Prostate gland (tissue), 2 donors: ENCODE data around the gene MDK. TPM values are rescaled to one million over a fixed set of nuclear protein-coding genes. Genes with fewer than 3 reads are reported as not detected.

ENCODE experiments used
- DNase-seq: peaks from one replicate; pipeline ENCODE4 v3.0.0-alpha.2; 2019; ENCODE audit warnings: low spot score
- H3K27ac ChIP-seq, 2 donors: fragments of 200-600 bp; sonication (generic); 2 replicates each; pipeline ENCODE4 v1.5.1; 2017 to 2019
- H3K27me3 ChIP-seq: fragments of 200-600 bp; sonication (generic); replicated peaks from 2 replicates; pipeline ENCODE4 v1.5.1; 2019; ENCODE audit not compliant: insufficient read depth
- H3K36me3 ChIP-seq, 2 donors: fragments of 200-600 bp; sonication (generic); 1 replicate in 1 of 2; 2 replicates in 1 of 2; pipeline versions ENCODE4 v1.5.1 to v1.8.1; 2017 to 2019
- H3K4me1 ChIP-seq: fragments of 200-600 bp; sonication (generic); replicated peaks from 2 replicates; pipeline ENCODE4 v1.5.1; 2019
- H3K4me3 ChIP-seq, 2 donors: fragments of 200-600 bp; sonication (generic); 2 replicates each; pipeline ENCODE4 v1.5.1; 2017 to 2019
- H3K9me3 ChIP-seq: fragments of 200-600 bp; sonication (generic); 2 replicates; pipeline ENCODE4 v1.5.1; 2017
- POLR2A ChIP-seq: fragments of 450-650 bp; IDR thresholded peaks from one replicate; pipeline ENCODE4 v1.6.1; 2016; ENCODE audit warnings: antibody characterized with exemption, mild to moderate bottlenecking
- POLR2AphosphoS5 ChIP-seq: sonication (generic); formaldehyde crosslinking; IDR thresholded peaks from one replicate; pipeline ENCODE4 v1.6.1; 2017; ENCODE audit warnings: antibody characterized with exemption
- WGBS: methylation state at CpG from one replicate; pipeline ENCODE4 v1.1.5; 2018; 5-methylcytosine and 5-hydroxymethylcytosine counted together
- intact Hi-C: fragments of 100-400 bp; cut with DNase I; formaldehyde crosslinking; loops from one replicate; pipeline ENCODE4 v1.14.2; 2022
- total RNA-seq, 2 donors: library from RNA; depleted of rRNA; stranded (reverse); fragments of >200 nt; gene quantifications; one replicate each; pipeline ENCODE4 v1.1.0, GENCODE V29; 2016
- TF ChIP-seq, protein P1 (sequence below), 4 experiments: fragments of 200-600 bp in 2 of 4; fragments of 450-650 bp in 2 of 4; sonication (generic) in 2 of 4; IDR thresholded peaks; 1 replicate in 3 of 4; 2 replicates in 1 of 4; pipeline ENCODE4 v1.5.1; 2016 to 2019; ENCODE audit warnings: antibody characterized with exemption in 4 of 4, mild to moderate bottlenecking in 2 of 4, moderate library complexity in 2 of 4

Gene MDK
- total RNA-seq, 2 donors from 2014 or later, result 71.6 to 164 TPM

DNA sequence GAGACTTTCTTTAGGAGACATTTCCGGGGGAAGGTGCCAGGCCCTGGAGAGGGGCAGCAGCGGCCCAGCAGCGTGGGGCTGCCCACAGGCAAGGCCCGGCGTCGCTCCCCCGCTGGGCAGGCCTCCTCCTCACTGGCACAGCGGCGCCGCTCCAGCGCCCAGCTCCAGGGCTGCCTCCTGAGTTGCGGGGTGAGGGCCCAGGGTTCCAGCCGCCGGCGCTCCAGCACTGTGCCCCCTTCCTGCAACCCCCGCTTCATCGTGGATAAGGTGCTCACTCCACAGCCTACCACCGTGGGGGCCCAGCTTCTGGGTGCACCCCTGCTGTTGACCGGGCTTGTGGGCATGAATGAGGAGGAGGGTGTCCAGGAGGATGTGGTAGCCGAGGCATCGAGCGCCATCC is 15.2 kb upstream of the MDK start:
- H3K9me3 ChIP-seq, result no peaks in the 10 kb centered on the region
- no peaks in the 10 kb centered on the region for H3K36me3 ChIP-seq
- intact Hi-C loops, result no loop called here
- H3K27ac ChIP-seq, result no peak overlapping the region
- H3K4me1 ChIP-seq, result peaks cover 5% of the 10 kb centered on the region
- no peak overlapping the region for H3K4me3 ChIP-seq
- no peak for DNase-seq
- TF ChIP-seq POLR2AphosphoS5, result no peak
- TF ChIP-seq, protein P1, sequence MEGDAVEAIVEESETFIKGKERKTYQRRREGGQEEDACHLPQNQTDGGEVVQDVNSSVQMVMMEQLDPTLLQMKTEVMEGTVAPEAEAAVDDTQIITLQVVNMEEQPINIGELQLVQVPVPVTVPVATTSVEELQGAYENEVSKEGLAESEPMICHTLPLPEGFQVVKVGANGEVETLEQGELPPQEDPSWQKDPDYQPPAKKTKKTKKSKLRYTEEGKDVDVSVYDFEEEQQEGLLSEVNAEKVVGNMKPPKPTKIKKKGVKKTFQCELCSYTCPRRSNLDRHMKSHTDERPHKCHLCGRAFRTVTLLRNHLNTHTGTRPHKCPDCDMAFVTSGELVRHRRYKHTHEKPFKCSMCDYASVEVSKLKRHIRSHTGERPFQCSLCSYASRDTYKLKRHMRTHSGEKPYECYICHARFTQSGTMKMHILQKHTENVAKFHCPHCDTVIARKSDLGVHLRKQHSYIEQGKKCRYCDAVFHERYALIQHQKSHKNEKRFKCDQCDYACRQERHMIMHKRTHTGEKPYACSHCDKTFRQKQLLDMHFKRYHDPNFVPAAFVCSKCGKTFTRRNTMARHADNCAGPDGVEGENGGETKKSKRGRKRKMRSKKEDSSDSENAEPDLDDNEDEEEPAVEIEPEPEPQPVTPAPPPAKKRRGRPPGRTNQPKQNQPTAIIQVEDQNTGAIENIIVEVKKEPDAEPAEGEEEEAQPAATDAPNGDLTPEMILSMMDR (IDR thresholded peaks at IDR 0.05), result no peak
- no peak for TF ChIP-seq POLR2A
- 92% methylated on average over 21 of the region's 22 CpGs for WGBS
- H3K27me3 ChIP-seq, result no peaks in the 10 kb centered on the region

GRCh38 chr11:46366661-46367161 is 14.8 kb upstream of the MDK start:
- intact Hi-C loops, result no loop called here
- H3K9me3 ChIP-seq, result no peaks in the 10 kb centered on the region
- H3K27me3 ChIP-seq, result no peaks in the 10 kb centered on the region
- 94% methylated on average over 12 of the region's 31 CpGs for WGBS
- no peaks in the 10 kb centered on the region for H3K36me3 ChIP-seq
- no peak for DNase-seq
- no peak overlapping the region for H3K27ac ChIP-seq
- no peak overlapping the region for H3K4me3 ChIP-seq
- TF ChIP-seq, protein P1 (IDR thresholded peaks at IDR 0.05), result no peak
- TF ChIP-seq POLR2A (no peak), POLR2AphosphoS5 (no peak)
- peaks cover 1% of the 10 kb centered on the region for H3K4me1 ChIP-seq

- intact Hi-C loops, result no loop called here
- TF ChIP-seq POLR2AphosphoS5 (peak; percentile 26), POLR2A (no peak)
- TF ChIP-seq, protein P1 (IDR thresholded peaks at IDR 0.05), result peak; percentile 89 to 93 (median 92)
- no peak overlapping the region for H3K4me3 ChIP-seq
- no peaks in the 10 kb centered on the region for H3K36me3 ChIP-seq
- no peaks in the 10 kb centered on the region for H3K4me1 ChIP-seq
- 30% methylated on average over 28 of the region's 32 CpGs for WGBS
- no peaks in the 10 kb centered on the region for H3K27me3 ChIP-seq
- peak; percentile 50 for DNase-seq
- H3K9me3 ChIP-seq, result no peaks in the 10 kb centered on the region
- no peak overlapping the region for H3K27ac ChIP-seq
Measured at GRCh38 chr11:46367244-46367915, 14.1 kb upstream of the MDK start.

DNA sequence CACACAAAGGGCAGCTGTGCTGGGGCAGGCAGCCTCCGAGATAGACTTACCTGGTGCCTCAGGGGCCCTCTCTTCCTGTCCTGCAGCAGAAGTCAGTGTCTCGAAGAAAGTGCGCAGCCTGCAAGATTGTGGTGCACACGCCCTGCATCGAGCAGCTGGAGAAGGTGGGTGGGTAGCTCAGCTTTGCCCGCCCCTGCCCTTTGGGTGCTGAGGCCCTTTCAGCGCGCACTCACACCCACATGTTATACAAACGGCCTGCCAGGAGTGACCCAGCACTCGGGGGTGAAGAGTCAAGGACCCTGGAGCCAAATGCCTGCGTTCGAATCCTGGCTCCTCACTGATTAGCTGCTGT is 13.6 kb upstream of the MDK start:
- 76% methylated on average over 11 of the region's 12 CpGs for WGBS
- H3K36me3 ChIP-seq, result no peaks in the 10 kb centered on the region
- intact Hi-C loops, result loop anchor here (2.0 kb wide), 1 partner anchor 21 kb away; the partner anchor contains the start of gene DGKZ

More for the DNA sequence above, 13.6 kb upstream of the MDK start:
- TF ChIP-seq, protein P1 (IDR thresholded peaks at IDR 0.05), result no peak
- TF ChIP-seq POLR2AphosphoS5, result no peak
- TF ChIP-seq POLR2A, result no peak
- Histone ChIP-seq H3K27me3 (no peaks in the 10 kb centered on the region), H3K9me3 (no peaks in the 10 kb centered on the region), H3K27ac (no peak overlapping the region), H3K4me1 (no peaks in the 10 kb centered on the region), H3K4me3 (no peak overlapping the region)
- DNase-seq, result no peak
